C4-2B (cell line): ENCODE measurements around the gene TMEM135.
"Not testable (repeated sequence)": the region's sequence is repeated elsewhere in the genome, so short reads cannot be mapped to it uniquely, and the experiment has no call there.

Experiments used
- H3K27ac ChIP-seq: fragments of 450-650 bp; 2 replicates; pipeline ENCODE4 v1.5.1; 2017
- ZFX ChIP-seq: fragments of 450-650 bp; IDR thresholded peaks from 2 replicates; pipeline ENCODE4 v1.6.1; 2017
- TF ChIP-seq, protein P1 (sequence below): fragments of 450-650 bp; conservative IDR thresholded peaks from 2 replicates; pipeline ENCODE4 v1.5.1; 2017; ENCODE audit warnings: mild to moderate bottlenecking

TMEM135 gene

DNA sequence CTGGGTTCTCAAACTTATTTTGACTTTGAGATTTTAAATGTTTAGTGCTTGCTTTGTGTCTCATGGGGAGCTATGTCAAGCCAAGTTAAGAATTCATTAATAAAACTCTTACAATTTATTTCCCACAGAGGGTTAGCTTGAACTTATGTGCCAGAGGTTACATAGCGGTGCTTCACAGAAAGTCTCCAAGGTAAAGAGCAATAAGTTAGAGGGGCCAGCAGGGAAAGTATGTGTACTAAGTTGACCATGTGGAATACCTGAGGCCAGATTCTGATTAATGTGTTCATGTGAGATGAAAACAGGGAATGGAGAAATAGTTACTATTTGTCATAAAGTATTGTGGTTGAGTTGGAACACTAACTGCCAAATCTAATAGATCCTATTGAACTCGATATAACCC, 149.3 kb downstream of the TMEM135 start:
- H3K27ac ChIP-seq: no peak overlapping the region
- TF ChIP-seq, protein P1, sequence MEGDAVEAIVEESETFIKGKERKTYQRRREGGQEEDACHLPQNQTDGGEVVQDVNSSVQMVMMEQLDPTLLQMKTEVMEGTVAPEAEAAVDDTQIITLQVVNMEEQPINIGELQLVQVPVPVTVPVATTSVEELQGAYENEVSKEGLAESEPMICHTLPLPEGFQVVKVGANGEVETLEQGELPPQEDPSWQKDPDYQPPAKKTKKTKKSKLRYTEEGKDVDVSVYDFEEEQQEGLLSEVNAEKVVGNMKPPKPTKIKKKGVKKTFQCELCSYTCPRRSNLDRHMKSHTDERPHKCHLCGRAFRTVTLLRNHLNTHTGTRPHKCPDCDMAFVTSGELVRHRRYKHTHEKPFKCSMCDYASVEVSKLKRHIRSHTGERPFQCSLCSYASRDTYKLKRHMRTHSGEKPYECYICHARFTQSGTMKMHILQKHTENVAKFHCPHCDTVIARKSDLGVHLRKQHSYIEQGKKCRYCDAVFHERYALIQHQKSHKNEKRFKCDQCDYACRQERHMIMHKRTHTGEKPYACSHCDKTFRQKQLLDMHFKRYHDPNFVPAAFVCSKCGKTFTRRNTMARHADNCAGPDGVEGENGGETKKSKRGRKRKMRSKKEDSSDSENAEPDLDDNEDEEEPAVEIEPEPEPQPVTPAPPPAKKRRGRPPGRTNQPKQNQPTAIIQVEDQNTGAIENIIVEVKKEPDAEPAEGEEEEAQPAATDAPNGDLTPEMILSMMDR: no peak
- no peak for TF ChIP-seq ZFX

GRCh38 chr11:87187930-87188329, 150.2 kb downstream of the TMEM135 start:
- TF ChIP-seq, protein P1: no peak
- no peak overlapping the region for H3K27ac ChIP-seq

DNA sequence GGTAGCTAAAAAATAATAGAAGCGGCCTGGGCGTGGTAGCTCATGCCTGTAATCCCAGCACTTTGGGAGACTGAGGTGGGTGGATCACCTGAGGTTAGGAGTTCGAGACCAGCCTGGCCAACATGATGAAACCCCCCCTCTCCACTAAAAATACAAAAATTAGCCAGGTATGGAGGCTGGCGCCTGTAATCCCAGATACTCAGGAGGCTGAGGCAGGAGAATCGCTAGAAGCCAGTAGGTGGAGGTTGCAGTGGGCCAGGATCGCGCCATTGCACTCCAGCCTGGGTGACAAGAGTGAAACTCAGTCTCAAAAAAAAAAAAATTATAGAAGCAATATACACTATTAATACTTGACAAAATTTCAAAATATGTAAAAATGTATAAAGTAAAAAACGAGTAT, 150.7 kb downstream of the TMEM135 start:
- not testable (repeated sequence) for H3K27ac ChIP-seq

DNA sequence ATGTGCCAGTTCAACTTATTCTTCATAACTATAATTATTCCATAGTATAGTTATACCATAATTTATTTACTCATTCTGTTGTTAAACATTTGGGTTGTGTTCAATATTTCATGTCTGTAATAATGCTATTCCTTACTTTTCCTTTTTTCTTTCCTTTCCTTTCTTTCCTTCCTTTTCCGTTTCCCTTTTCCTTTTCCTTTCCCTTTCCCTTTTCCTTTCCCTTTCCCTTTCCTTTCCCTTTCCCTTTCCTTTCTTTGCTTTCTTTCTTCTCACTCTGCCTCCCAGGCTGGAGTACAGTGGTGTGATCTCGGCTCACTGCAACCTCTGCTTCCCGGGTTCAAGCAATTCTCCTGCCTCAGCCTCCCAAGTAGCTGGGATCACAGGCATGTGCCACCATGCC, 151.2 kb downstream of the TMEM135 start:
- not testable (repeated sequence) for H3K27ac ChIP-seq

DNA sequence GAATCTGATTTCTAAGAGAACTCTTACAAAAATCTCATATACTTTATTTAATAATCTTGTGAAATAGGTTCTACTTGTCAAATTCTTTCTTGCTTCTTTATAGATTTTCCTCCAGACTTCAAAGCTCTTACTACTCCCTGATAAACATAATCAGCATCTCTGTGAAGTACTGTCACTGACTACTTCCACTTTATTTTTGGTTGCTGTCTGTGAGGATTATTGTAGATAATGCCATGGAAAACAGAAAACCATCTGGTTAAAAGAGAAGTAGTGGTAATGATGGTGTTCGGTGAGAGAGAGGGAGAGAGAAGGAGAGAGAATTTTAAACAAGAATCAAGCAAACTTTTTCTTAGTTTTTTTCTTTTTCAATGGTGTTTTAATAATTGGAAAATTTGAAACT, 152.3 kb downstream of the TMEM135 start:
- H3K27ac ChIP-seq: no peak overlapping the region
- TF ChIP-seq, protein P1: no peak
- TF ChIP-seq ZFX: no peak

DNA sequence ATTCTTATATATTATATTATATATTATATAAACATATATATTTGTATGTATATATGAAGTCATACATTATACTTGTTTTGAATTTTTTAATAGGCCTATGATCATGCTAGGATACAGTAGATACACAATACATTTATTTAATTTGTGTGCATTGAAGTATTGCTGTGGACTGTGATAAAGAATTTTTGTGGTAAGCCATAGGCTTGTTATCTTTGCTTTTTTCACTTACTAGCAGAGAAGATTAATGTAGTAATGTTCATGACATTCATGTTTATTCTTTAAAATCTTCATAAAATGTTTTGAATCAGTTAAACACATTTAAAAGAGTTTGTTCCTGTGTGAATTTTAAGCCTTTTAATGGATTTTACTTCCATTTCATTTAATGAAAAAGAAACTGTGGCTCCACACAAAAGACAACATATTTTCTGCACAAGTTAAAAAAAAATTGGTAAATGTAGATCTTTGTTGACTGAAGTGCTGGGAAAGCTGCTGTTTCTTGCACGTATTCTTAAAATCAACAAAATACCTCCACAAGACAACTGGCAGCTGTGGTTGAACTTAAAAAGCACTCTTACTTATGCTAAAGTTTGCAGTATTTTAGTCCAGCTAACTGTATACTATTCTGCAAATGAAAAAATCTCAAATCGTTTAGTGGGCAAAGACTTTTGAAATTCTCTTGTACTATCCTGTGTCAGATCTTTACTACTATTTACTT, 156.2 kb downstream of the TMEM135 start:
- H3K27ac ChIP-seq: no peak overlapping the region
- TF ChIP-seq ZFX: no peak
- TF ChIP-seq, protein P1: no peak

GRCh38 chr11:87194985-87195820, 157.5 kb downstream of the TMEM135 start:
- no peak overlapping the region for H3K27ac ChIP-seq
- TF ChIP-seq, protein P1: no peak
- no peak for TF ChIP-seq ZFX

- no peak overlapping the region for H3K27ac ChIP-seq
- TF ChIP-seq ZFX: no peak
- TF ChIP-seq, protein P1: no peak
Observed at GRCh38 chr11:87198266-87198881, 160.6 kb downstream of the TMEM135 start.
